HUDEP-2 (cell line): ENCODE data around the gene GC.
"Not testable (repeated sequence)": the region's sequence is repeated elsewhere in the genome, so short reads cannot be mapped to it uniquely, and the experiment has no call there.

Experiments
- DNase-seq, 76 experiments: peaks; one replicate each; lab custom pipeline; 2025; ENCODE audit not compliant: unreplicated experiment in 76 of 76; lab: John Stamatoyannopoulos, UW

Gene GC

GRCh38 chr4:71769434-71769833 lies 14.4 kb downstream of the GC start:
- DNase-seq = no peak

- DNase-seq = no peak
Measured at GRCh38 chr4:71768123-71768522, 15.8 kb downstream of the GC start.

- DNase-seq = no peak
Measured at GRCh38 chr4:71765821-71766383, 18.0 kb downstream of the GC start.

GRCh38 chr4:71765350-71765749 lies 18.5 kb downstream of the GC start:
- DNase-seq = no peak

GRCh38 chr4:71752383-71753042 lies 31.4 kb downstream of the GC start:
- no peak for DNase-seq

GRCh38 chr4:71749008-71749594 lies 34.8 kb downstream of the GC start:
- DNase-seq = no peak

- no peak for DNase-seq
Measured at GRCh38 chr4:71746379-71746778, 37.5 kb downstream of the GC start.

GRCh38 chr4:71738782-71739181 lies 45.1 kb downstream of the GC start:
- DNase-seq = not testable (repeated sequence)

- DNase-seq = peak in 4 of 76 experiments; percentile 0 to 5 (median 2)
Measured at GRCh38 chr4:71732706-71733105, 51.2 kb downstream of the GC start.

GRCh38 chr4:71732066-71732465 lies 51.8 kb downstream of the GC start:
- DNase-seq = no peak

- no peak for DNase-seq
Measured at GRCh38 chr4:71729856-71730255, 54.0 kb downstream of the GC start.

- DNase-seq = peak in 16 of 76 experiments; percentile 1 to 44 (median 6)
Measured at GRCh38 chr4:71713611-71714203, 70.2 kb downstream of the GC start.

GRCh38 chr4:71711985-71712348 lies 71.9 kb downstream of the GC start:
- DNase-seq = no peak

- no peak for DNase-seq
Measured at GRCh38 chr4:71711044-71711984, 72.6 kb downstream of the GC start.

GRCh38 chr4:71709961-71710360 lies 73.9 kb downstream of the GC start:
- peak in 1 of 76 experiments; percentile 2 for DNase-seq

- no peak for DNase-seq
Measured at GRCh38 chr4:71698141-71698540, 85.7 kb downstream of the GC start.

- DNase-seq = no peak
Measured at GRCh38 chr4:71697031-71697430, 86.8 kb downstream of the GC start.

- no peak for DNase-seq
Measured at GRCh38 chr4:71694961-71695360, 88.9 kb downstream of the GC start.

GRCh38 chr4:71692963-71693362 lies 90.9 kb downstream of the GC start:
- DNase-seq = no peak

- DNase-seq = no peak
Measured at GRCh38 chr4:71692198-71692597, 91.7 kb downstream of the GC start.
